Lower leg skin (tissue), 3 donors: Measurements from ENCODE around the gene SYVN1.

Source experiments
- POLR2A ChIP-seq, 2 donors: fragments of 450-650 bp; IDR thresholded peaks; one replicate each; pipeline ENCODE4 v1.6.1; 2016 to 2017; ENCODE audit warnings: antibody characterized with exemption in 2 of 2, mild to moderate bottlenecking in 1 of 2, moderate library complexity in 1 of 2
- TF ChIP-seq, protein P1 (sequence below), 3 donors: fragments of 450-650 bp; IDR thresholded peaks; one replicate each; pipeline ENCODE4 v1.5.1; 2016; ENCODE audit warnings: antibody characterized with exemption in 3 of 3, mild to moderate bottlenecking in 3 of 3, moderate library complexity in 2 of 3

DNA sequence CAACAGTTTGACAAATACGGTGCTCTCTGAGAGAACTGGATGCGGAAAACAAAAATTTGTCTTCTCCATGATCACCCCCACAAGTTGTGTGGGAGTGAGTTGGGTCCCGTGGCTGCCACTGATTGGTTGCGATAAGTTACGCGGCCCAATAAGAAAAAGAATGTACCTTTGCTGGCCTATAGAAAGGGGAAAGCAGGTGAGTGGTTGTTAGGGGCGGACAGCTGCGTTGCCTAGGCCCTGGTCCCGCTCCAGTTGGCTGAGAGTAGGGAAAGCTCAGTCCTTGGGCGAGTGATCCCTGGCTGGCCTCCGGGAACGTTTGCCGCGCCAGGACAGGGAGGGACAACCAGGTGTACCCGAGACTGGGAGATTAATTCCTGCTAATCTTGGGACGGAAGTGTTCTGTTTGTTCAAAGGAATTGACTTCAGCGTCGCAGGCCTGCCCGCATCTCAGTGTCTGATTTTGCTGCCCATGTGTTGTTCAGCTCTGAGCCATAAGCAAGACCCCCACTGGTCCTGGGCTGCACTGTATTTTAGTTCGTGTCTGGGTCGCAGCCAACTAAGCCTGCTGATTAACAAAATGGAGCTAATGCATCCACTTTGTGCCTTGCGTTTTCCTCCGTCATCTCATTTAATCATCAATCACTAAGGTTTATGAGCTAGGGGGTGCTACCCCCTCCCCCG is 773 bp upstream of the SYVN1 start:
- TF ChIP-seq, protein P1, sequence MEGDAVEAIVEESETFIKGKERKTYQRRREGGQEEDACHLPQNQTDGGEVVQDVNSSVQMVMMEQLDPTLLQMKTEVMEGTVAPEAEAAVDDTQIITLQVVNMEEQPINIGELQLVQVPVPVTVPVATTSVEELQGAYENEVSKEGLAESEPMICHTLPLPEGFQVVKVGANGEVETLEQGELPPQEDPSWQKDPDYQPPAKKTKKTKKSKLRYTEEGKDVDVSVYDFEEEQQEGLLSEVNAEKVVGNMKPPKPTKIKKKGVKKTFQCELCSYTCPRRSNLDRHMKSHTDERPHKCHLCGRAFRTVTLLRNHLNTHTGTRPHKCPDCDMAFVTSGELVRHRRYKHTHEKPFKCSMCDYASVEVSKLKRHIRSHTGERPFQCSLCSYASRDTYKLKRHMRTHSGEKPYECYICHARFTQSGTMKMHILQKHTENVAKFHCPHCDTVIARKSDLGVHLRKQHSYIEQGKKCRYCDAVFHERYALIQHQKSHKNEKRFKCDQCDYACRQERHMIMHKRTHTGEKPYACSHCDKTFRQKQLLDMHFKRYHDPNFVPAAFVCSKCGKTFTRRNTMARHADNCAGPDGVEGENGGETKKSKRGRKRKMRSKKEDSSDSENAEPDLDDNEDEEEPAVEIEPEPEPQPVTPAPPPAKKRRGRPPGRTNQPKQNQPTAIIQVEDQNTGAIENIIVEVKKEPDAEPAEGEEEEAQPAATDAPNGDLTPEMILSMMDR (IDR thresholded peaks at IDR 0.05) = no peak
- no peak for TF ChIP-seq POLR2A (IDR thresholded peaks at IDR 0.05)
